NCI-H2107 (cell line): ENCODE results near the gene SCG5.

Experiments used
- DNase-seq: peaks from one replicate; lab custom pipeline; 2025; lab: John Stamatoyannopoulos, UW

SCG5 gene

DNA sequence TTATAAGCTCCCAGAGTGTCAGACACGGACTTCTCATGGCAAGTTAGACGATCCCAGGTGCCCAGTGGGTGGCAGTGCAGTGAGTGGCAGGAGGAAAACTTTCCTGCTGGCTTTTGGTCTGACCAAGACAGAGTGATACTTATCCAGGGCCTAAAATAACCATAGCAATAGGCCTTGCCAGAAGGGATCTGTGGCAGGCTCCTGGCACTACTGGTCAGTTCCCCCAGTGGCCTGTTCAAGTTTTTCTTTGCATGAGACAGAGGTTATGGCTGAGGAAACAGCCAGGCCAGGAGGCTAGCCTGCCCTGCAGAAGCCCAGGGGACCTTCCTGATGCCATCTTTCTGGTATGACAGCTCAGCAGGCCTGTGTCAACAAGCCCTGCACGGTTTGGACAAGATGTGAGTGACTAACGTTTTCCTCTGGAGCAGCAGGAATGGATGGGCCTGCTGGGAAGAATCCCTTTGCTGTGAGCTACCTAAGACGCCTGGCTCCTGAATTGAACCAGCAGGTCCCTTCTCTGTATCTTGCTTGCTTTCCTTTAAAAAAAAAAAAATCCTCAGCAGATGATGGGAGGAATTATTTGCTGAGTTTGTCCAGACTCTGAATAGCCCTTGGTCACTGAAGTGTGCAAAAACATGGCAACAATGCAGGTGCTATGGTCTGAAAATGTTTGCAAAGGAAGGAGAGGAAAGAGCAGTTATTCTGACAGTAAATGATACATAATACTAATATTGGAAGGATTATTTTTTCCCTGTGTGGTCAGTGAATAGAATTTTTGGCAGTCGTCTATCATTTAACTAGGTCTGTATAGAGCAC, 18.0 kb downstream of the SCG5 start:
- DNase-seq = no peak

DNA sequence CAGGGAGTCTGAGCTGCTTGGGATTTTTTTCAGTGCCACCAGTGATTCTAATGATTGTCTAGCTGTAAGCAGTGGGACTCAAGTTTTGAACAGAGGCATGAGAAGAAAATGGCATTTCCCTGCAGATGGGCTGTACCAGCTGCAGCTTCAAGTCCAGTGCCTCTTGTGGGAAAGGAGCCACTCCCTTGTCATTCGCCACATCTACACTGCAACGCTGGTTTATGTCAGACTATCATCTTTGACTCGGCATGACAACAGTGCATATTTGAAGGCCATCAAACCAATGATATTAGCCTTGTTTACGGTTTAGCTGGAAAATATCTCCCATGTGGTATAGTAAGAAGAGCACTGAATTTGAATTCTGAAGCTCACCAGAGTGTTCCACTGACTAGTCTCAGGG, 22.2 kb downstream of the SCG5 start:
- no peak for DNase-seq

DNA sequence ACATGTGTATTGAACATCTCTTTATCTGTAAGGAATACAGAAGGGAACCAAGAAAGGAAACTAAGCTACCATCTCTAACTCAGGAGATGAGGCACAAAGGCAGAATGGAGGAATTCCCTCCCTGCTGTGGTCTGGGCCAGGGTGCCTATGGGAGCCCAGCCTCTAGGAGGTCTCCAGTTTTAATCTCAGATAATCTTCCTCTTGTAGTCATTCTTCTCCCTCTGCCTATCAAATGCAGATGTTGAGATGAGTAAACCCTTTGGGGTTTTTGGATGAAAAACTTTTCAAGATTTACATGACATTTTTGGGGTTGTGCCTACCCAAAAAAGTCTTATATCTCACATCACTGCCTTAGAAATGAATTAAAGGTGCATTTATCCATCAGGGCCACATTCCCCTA, 23.3 kb downstream of the SCG5 start:
- no peak for DNase-seq

DNA sequence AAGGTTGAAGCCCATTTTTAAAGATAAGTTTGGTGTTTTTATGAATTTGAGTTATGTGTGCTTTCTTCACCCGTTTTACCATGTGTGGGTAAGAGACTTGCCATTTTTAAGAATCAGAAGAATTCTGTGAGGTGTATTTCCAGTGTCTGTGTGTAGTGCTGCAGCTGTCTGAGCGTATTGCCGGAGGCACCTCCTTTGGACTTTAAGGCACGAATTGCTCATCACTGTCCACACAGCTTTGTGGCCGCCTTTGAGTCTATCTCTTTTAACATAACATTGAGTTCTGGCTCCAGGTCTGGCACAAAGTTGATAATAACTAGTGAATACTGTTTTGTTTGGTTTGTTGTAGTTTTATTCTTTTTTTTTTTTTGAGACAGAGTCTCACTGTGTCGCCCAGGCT, 25.8 kb downstream of the SCG5 start:
- DNase-seq = no peak

DNA sequence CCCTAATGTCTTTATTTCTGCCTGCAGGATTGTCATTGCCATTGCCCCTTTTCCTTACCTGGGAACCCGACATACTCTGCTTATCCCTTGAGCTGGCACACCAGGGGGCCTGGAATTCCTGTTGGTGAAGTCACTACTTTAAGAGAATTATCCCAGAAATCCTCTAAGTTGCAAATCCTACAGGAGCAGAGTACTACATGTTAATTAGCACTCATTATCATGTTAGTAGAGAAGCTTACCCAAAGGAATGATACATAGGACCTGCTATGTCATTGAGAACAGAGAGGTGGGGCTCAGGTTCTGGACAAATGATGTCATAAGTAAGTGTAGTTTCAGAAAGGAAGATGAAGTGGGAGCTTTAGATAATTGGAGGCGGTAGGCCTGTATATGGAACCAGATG, 27.4 kb downstream of the SCG5 start:
- DNase-seq = no peak

DNA sequence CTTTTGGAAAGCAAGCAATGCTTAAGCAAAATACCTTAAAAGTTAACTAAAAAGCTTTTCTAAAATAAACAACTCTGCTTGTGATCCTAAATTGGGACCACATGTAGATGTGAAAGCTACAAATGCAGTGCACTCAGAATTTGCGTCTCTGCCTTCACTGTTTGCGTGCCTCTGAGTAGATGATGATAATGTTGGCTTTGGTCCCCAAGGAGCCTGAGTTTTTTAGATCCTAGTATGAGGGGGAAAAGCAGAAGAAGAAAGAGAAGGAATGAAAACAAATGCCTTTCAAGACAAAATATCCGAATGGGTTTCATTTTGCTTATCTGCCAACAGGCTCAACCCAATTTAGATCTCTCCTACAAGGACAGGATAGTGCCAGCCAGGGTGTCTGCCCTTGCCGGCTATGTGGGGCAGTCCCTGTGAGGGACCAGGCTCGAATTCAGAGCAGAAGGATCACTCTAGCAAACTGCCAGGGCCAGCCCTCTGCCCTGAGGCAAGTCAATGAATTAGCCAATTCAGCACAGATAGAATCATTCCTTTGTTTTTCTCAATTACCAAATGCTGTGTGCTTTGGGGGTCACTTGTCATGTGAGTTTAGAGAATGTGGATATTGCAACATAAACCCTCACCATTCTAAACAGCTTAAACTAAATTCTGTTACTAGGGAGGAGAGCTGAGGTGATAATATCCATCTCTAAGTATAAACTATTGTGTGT, 28.5 kb downstream of the SCG5 start:
- DNase-seq = no peak

DNA sequence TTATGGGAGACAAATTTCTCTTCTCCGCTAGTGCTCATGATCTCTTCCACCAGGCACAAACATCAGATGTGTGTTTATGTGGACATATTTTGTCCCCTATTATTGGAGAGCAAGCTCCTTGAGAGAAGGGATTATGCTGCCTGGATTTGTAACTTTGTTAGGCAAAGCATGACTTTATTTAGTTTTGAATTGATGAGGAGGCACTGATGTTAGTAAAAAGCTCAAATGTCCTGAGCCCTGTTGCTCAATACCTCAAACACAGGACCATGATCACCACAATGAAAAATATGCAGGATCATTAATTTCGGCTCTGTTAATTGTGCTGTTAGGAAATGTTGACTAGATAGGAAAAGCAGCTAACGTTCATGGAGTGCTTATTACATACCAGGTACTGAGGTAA, 29.1 kb downstream of the SCG5 start:
- no peak for DNase-seq

DNA sequence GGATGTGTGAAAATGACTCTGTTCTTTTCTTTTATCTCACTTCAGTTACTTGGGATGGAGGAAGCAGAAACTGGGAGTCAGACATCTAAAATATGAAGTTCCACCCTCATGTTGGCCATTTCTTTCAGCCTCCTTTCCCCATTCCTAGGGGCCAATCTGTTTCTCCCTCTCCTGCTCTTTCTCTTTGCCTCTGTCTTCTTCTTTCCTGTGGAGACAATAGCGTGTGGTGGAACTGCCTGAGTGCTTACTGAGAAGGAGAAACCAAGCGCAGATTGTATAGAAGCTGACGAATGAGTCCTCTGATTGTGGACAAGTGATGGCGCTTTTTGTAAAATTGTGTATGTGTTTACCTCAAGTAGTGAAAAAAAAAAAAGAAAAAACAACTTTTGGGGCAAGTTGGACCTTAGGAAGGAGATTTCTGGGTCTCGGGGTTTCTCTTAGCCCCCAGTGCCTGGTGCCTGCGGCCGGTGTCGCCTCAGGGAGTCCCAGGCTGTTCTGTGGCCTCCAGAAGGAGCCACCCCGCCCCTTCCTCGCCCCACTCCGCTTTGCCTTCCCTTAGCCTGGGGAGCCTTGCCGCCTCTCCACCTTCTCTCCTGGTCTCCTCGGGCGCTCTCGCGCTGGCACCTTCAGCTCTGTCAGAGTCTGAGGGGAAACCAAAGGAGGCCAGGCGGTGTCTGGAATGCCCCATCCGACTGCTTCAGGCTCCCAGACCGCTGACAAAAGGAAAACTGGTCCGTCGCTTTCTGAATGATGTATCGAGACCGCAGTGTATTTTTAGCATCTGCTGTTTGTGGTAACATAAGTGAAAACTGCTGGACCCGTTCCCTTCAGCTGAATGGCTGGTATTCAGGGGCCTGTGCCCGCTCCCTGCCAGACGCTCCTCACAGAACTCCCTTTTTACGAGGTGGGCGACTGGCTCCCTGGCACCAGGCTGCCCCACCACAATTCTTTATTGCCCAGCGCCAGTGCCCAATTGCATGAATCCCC, 30.1 kb downstream of the SCG5 start:
- DNase-seq = no peak

DNA sequence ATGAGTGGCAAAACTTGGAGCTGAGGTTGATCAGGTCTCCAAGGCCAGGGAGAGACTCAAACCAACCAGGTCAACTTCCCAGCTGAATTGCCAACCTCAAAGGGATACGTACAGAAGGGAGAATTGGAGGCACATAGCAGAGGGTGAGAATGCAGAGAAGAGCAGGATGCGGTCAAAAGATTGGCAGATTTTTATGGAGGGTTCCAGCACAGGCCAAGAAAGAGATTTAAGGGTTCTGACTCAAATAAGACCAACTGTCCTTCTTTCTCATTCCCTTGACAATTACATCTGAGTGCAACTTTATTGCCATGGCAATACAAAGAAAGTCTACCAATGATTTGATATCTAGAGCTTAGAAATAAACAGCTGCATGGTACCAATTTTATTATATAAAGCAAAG, 33.2 kb downstream of the SCG5 start:
- no peak for DNase-seq

DNA sequence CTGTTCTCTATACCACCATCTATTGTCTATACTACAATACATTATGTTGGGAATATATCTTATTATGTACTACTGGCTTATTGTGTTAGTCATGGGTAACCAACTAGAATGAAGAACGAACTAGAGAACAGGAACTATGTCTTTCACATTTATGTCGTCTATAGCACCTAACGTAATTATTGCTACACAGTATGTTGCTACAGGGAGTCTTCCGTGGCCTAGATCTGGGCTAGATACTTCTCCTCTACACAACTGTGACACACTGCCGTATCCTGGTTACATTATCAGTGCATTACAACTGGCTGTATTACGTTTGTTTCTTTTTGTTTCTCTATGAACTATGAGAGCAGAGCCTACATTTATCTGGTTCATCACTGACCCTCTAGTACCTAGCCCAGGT, 34.0 kb downstream of the SCG5 start:
- no peak for DNase-seq

DNA sequence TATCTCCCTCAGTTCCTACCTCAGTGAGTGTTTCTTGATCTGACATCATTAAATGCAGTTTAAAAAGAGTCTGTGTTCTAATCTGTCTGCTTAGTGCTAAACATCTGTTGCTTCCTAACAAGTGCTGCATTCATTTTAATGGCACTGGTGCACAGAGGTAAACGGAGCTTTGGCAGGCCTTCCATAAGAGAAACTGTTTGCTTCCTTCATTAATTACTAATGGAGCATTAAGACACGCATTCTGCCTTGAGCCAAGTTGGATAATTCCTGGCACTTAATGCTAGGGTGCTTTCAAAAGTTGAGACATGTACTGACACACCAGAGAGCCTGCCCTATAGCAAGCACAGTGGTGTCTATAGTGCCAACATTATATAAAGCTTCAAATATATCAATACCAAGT, 34.7 kb downstream of the SCG5 start:
- no peak for DNase-seq

DNA sequence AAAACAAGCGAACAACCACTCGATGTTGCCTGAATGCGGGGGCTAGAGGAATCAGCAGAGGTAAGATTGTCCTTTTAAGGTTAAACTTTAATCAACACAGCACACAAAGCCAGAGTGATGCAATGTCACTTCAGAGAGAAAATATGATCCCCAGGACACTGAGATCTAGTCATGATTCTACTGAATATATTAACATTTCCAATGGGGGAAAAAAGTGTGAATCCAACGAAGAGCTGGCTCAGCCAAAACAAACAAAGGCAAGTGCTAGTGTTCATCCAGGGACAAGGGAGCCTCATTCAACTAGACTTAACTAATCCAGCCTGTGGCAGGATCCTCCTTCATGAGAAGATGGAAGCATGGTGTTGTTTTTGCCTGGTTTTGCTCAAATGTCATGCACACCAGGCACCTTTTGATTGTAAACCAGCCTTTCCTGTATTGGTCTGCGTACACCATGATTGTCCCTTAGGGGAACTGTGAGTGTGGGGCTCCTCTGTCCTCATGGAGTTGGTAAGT, 35.8 kb downstream of the SCG5 start:
- no peak for DNase-seq

DNA sequence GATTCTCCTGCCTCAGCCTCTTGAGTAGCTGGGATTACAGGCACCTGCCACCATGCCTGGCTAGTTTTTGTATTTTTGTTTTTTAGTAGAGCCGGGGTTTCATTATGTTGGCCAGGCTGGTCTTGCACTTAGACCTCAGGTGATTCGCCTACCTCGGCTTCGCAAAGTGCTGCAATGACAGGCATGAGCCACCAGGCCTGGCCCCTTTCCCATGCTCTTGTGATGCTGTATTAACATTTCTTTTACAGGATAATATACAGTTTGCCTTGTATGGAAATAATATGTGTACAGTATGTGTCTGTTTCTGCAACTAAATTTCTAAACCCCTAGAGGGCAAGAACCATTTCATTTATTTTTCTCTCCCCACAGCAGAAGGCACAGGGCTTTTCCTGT, 37.8 kb downstream of the SCG5 start:
- no peak for DNase-seq

DNA sequence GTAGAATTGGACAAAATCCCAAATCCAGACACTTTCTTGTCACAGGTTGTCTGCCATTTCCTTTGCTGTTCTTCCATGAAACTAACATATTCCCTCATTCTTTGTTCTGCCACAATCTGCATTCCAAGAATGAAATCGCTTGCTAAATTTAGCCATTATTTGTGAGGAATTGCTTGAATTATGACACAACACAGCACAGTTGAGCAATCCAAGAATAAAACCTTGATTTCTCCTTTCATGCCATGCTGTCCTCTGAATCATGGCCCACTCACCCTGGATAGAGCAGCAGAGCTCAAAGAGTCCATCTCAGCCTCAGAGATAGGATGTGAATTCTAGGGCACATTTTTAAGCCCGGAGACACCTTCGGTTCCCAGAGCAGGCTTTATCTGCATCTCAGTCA, 41.1 kb downstream of the SCG5 start:
- no peak for DNase-seq

DNA sequence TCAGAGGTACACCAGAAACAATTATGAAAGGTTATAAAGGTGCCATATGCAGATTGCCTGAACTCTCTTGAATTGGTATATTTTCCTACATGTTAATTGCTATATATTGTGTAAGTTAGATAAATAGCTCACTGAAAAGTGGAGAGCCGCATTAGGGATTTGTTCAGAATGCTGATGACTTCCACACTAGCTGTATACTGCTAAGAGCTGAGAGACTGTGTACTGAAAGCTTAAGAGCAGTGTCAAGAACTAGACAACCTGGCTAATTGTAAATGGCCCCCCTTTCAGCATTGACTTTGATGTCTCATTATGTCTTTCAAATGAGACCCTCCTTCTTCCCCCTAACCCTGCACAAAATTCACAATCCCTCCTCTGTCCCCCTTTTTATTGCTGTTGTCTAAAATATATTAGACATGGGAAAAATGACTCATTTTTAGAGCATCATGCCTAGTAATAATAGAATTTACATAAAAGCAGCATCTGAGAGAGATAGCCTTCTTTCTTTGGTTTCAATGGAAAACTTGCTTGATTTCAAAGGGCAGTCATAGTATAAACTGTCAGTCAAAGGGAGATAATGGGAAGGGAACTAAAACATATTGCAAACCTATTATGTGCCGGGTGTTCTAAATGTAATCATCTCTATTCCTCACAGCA, 41.6 kb downstream of the SCG5 start:
- DNase-seq = no peak

DNA sequence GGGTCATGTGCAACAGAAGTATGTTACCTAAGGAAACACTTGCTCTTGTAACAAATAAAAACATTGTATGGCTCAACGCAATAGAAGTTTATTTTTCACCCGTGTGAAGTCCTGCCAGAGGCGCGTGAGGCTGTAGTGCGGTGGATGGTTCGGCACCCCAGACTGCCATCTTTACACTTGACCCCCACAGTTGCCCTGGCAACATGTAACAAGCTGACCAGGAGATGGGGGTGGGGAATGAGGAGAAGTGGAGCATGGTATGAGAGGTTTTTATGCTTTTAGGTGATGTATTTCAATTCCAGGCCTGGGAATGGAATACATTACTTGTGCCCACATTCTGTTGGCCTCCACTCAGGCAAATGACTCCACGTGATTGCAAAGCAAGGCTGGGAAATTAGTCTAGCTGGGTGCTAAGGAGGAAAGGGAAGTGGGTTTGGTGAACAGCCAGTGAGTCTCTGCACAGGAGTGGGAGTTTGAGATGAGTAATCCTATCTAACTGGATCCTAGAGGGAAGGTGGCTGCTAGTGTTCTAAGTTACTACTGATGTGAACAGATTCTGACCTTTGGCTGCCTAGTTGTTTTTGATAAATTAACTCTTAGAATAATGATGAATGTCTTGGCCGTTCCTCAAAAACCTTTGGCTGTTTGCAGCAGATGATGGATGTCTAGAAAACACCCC, 42.5 kb downstream of the SCG5 start:
- no peak for DNase-seq

DNA sequence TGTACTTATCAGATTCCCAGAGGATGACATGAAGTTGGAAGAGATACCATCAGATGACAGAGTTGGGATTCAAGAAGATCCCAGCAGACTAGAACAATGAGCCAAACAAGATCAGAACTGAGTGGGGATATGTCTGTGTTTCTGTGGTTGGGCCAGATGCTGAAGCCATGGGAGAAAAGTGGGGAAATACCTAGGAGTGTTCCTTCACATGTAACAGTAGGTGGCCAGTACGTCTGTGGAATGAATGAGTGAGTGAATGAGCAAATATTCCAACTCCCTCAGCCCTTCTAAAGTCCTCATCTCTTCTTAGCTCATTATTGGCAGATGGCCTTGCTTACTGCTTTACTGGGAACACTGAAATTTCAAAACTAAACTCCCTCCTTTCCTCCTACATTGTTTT, 44.1 kb downstream of the SCG5 start:
- DNase-seq = no peak

DNA sequence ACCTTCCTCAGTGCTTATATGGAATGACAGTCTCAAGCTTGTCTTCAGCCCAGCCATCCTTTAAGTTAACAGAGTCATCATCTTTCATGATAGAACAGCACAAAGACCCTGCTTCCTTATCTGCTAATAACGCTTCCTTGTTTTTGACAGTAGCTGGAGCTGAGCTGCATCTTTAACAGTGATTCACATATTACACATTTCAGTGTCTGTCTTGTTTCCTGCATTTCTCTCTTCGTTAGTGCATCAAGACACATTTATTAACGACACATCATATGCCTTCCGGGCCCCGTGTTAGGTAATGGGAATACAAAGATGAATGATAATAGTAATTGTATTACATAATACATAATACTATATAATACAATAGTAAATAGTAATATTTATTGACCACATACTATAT, 46.0 kb downstream of the SCG5 start:
- DNase-seq = no peak

DNA sequence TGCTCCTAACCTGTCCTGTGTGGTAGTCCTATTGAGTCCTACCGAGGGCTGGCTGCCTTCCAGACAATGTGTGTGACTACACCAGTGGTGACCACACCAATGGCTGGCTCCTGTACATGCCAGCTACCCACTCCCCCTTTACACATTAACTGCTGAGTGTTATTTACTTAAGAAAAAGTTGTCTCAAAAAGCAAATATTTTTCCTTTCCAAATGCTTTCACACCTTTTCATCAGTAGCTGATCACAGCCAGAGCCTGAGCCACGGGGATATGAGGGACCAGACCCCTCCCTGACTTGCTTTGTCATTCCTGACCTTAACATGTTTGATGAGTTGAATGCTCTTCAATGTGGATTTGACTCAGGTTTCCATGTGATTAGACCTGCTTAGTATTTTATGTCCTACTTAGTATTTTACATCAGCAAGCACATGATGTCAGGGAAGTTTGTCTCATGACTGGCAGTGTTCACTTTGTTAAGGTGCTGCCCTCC, 46.7 kb downstream of the SCG5 start:
- no peak for DNase-seq

DNA sequence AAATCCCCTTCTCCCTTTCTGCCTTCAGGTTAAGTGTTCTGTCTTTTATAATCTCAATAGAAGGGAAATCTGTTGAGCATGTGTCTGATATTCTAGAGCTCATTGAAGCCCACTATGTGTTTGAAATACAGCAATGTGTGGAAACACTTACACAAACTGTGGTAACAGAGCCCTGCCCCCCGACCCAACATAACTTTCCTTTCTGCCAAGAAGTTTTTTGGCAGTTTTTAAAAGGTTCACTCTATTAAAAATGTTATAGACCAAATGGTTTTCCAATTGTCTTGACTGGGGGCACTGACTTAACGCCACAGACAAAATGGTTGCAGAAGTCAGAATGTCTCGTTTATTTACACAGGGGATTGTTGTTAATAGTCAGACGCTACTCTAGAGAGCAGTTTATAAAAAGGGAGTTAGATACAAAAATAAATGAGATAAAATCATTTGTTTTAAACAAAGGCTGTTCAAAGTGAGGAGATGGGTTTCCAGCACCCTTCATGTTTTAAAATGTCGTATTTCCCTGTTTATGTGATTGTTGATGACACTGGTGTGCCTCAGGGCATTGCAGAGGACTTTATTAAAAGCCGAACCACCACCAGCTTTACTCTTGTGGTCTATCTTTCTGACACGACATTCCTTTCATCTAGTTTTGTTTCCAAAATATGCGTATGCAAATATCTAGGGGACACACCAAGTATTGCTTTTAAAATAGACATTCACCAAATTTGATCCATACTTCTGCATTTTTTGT, 49.6 kb downstream of the SCG5 start:
- no peak for DNase-seq
